T47D (cell line): Measurements from ENCODE around the gene LTA4H.
"Not testable (repeated sequence)": the region's sequence is repeated elsewhere in the genome, so short reads cannot be mapped to it uniquely, and the experiment has no call there.

ENCODE experiments used
- DNase-seq, 2 experiments: peaks; one replicate each; pipeline versions ENCODE4 v3.0.0 to v3.0.0-alpha.2; 2011 to 2012; ENCODE audit warnings: low read depth in 1 of 2, low spot score in 1 of 2
- JUND ChIP-seq: IDR thresholded peaks from 2 replicates; pipeline ENCODE4 v1.6.1; 2012; ENCODE audit warnings: low read depth
- in situ Hi-C: cut with HindIII; loops from 2 replicates; pipeline ENCODE4 v1.10.0; 2016; ENCODE audit warnings: low sequenced_read_pairs, low pct_unique_long_range_greater_than_20kb

LTA4H gene

GRCh38 chr12:95988506-95989275 lies 46.7 kb downstream of the LTA4H start:
- in situ Hi-C loops: no loop called here
- no peak for TF ChIP-seq JUND
- DNase-seq: no peak

- TF ChIP-seq JUND: no peak
- in situ Hi-C loops: no loop called here
- no peak for DNase-seq
Observed at GRCh38 chr12:95986635-95987570, 48.5 kb downstream of the LTA4H start.

DNA sequence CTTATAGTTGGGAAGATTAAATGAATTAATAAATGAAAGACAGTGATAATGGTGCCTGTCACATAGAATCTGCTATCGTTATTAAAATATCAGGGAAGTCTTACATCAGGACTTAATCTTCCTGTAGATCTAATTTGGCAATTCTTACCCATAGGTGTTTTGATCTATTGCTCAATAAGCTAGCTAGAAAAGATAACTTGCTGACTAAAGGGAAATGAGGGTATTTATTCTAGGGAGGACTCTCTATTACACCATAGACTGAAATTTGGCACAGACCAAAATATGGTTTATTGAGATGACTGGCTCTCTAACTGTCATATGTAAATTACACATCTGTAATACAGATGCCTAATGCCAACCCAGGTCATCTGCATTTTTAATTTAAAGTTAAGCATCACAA lies 50.7 kb downstream of the LTA4H start:
- in situ Hi-C loops: no loop called here
- no peak for TF ChIP-seq JUND
- no peak for DNase-seq

DNA sequence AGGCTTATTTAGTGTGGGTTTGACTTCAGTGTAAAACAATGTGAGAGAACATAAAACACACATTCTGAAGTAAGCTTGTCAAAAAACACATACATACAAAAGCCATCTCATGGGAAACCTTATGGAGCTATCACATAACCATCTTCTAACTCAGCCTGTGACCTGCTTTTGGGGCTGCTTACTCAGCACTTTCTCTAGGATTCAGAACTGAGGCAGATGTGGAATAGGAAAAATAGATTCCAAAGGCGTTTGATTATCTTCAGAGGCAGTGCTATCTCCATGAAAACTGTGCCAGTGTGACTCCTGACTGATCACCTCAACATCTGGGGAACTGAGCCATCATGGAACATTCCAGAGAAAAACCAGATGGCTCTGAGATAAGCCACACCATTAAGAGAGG lies 52.8 kb downstream of the LTA4H start:
- no peak for DNase-seq
- no peak for TF ChIP-seq JUND
- in situ Hi-C loops: no loop called here

DNA sequence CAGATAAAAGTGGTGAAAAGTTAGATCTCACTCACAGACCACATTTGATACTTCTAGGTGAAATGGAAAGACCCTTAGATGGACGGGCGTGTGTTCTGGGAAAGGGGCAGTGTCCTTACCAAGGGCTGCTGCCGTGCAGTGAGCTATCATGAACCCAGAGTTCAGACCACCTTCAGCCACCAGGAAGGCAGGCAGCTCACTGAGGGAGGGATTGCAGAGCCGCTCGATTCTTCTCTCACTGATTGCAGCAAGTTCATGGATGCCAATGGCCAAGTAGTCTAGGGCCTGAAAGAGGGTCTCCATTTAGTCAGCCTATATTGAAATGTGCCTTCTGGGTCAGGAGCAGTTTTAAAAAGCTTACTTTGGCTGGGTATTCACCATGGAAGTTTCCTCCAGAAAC lies 55.0 kb downstream of the LTA4H start:
- no peak for TF ChIP-seq JUND
- in situ Hi-C loops: no loop called here

GRCh38 chr12:95978774-95979173 lies 56.6 kb downstream of the LTA4H start:
- in situ Hi-C loops: no loop called here
- TF ChIP-seq JUND: no peak
- DNase-seq: no peak

More for the DNA sequence above, 55.0 kb downstream of the LTA4H start:
- DNase-seq: no peak

DNA sequence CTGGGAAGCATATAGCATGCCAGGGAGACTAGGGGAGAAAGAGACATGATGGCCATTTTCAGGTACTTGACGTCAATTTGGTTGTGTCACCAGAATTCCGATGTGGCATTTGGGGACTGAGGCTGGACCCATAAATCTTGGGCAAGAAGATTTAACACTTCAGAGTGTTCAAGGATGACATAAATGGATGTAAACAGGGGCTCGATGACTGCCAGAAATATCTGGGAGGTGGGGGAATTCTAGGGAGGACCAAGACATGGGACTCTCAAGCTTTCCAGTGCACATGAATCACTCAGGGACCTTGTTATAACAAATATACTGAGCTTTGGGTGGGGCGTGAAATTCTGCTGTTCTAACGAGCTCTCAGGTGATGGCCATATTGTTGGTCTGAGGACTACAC lies 57.0 kb downstream of the LTA4H start:
- in situ Hi-C loops: no loop called here
- DNase-seq: no peak
- no peak for TF ChIP-seq JUND

DNA sequence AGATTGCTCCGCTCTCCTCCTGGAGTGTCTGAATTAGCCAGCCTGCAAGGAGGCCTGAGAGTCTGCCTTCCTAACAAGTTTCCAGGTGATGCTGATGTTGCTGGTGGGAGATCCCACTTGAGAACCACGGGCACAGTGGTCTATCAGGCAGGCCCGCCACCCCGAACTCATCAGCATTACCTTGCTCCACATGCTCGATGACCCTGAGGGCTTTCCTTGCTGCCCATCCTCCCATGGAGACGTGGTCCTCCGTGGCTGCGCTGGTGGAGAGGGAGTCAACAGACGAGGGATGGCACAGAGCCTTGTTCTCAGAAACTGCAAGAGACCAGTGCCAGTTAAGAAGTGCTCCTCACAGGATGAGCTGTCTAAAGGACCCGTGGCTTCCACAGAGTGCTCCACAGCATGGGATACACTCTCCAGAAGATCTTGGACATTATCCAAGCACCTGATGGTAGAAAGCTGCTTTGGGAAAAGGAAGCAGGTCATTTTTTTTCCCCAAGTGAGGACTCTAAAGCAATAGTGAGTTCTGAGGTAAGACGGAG lies 57.6 kb downstream of the LTA4H start:
- in situ Hi-C loops: no loop called here
- no peak for TF ChIP-seq JUND
- DNase-seq: no peak

DNA sequence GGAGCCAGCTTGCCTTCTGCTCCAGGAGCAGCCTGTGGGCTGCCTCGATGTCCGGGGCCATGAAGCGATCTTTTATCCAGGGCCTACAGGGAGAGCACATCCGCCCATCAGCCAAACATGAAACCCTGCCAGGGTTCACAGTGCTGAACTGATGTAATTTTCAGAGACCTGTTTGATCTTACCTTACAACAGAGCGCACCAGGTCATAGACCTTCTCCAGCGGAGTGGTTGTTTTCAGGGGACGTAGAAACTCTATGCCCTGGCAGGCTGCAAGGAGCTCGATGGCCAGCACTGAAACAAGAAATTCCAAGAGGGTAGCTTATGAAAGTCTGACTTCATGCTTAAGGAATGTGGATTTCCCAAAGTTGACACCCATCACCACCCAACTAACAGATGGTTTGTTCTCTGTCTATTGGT lies 59.0 kb downstream of the LTA4H start:
- no peak for TF ChIP-seq JUND
- in situ Hi-C loops: no loop called here
- peak in 1 of 2 experiments; percentile 43 for DNase-seq

GRCh38 chr12:95975491-95975890 lies 59.9 kb downstream of the LTA4H start:
- TF ChIP-seq JUND: no peak
- in situ Hi-C loops: no loop called here
- no peak for DNase-seq

- in situ Hi-C loops: no loop called here
- no peak for TF ChIP-seq JUND
- peak in 1 of 2 experiments; percentile 15 for DNase-seq
Observed at GRCh38 chr12:95974358-95974757, 61.0 kb downstream of the LTA4H start.

GRCh38 chr12:95972832-95973456 lies 62.4 kb downstream of the LTA4H start:
- DNase-seq: no peak
- no peak for TF ChIP-seq JUND
- in situ Hi-C loops: no loop called here

- TF ChIP-seq JUND: no peak
- in situ Hi-C loops: no loop called here
- no peak for DNase-seq
Observed at GRCh38 chr12:95970905-95971304, 64.5 kb downstream of the LTA4H start.

DNA sequence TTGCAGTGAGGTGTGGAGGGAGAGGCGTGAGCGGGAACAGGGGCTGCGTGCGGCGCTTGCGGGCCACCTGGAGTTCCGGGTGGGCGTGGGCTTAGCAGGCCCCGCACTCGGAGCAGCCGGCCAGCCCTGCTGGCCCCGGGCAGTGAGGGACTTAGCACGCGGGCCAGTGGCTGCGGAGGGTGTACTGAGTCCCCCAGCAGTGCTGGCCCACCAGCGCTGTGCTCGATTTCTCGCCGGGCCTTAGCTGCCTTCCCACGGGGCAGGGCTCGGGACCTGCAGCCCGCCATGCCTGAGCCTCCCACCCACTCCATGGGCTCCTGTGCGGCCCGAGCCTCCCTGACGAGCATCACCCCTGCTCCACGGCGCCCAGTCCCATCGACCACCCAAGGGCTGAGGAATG lies 66.3 kb downstream of the LTA4H start:
- DNase-seq, in situ Hi-C loops: not testable (repeated sequence)
